K562 (cell line): ENCODE data around the gene CERS6. TPM values are rescaled to one million over a fixed set of nuclear protein-coding genes. Genes with fewer than 3 reads are reported as not detected.
A peak's percentile ranks its signal among the peaks of the same experiment; 100 is the strongest.

Experiments used
- HMGXB4 ChIP-seq: sonication (generic); formaldehyde crosslinking; IDR thresholded peaks from 2 replicates; pipeline ENCODE4 v1.8.1; 2023; ENCODE audit warnings: mild to moderate bottlenecking, missing genetic modification reagents
- NCOA2 ChIP-seq, 2 experiments: fragments of 450-650 bp; IDR thresholded peaks; 2 replicates each; pipeline ENCODE4 v1.6.1; 2018; ENCODE audit warnings: mild to moderate bottlenecking in 2 of 2, moderate library complexity in 1 of 2; ENCODE audit not compliant: partially characterized antibody in 2 of 2
- NFRKB ChIP-seq: fragments of 450-650 bp; IDR thresholded peaks from 2 replicates; pipeline ENCODE4 v1.6.1; 2016; ENCODE audit warnings: low read depth
- PHB ChIP-seq: fragments of 250-450 bp; sonication (Bioruptor Pico); IDR thresholded peaks from 2 replicates; pipeline ENCODE4 v1.5.0; 2021
- RBM39 ChIP-seq: fragments of 200-400 bp; formaldehyde crosslinking; optimal IDR thresholded peaks from 2 replicates; pipeline ENCODE3; 2018; ENCODE audit warnings: low read depth, low read length
- RERE ChIP-seq: sonication (generic); formaldehyde crosslinking; IDR thresholded peaks from 2 replicates; pipeline ENCODE4 v1.8.0; 2023; ENCODE audit warnings: missing genetic modification reagents, mild to moderate bottlenecking, borderline replicate concordance
- SMAD4 ChIP-seq: fragments of 250-450 bp; sonication (Bioruptor Pico); conservative IDR thresholded peaks from 2 replicates; pipeline ENCODE4 v1.8.0; 2021; ENCODE audit warnings: inconsistent platforms, mild to moderate bottlenecking, moderate library complexity
- TCF7 ChIP-seq: sonication (generic); IDR thresholded peaks from 2 replicates; pipeline ENCODE4 v1.6.1; 2016; ENCODE audit warnings: antibody characterized with exemption, borderline replicate concordance
- TRIM24 ChIP-seq, 2 experiments: fragments of 450-650 bp; IDR thresholded peaks; 2 replicates each; pipeline ENCODE4 v1.6.1; 2016
- ZNF347 ChIP-seq: fragments of 450-650 bp; formaldehyde crosslinking; IDR thresholded peaks from 2 replicates; pipeline ENCODE4 v1.4.0; 2020; ENCODE audit warnings: low read depth, mild to moderate bottlenecking, moderate library complexity
- ZNF407 ChIP-seq: fragments of 450-650 bp; IDR thresholded peaks from 2 replicates; pipeline ENCODE4 v1.6.1; 2016; ENCODE audit warnings: low read depth
- ZNF644 ChIP-seq: fragments of 200-800 bp; sonication (Bioruptor generic); IDR thresholded peaks from 2 replicates; pipeline ENCODE4 v1.6.1; 2016; ENCODE audit warnings: low read depth, missing genetic modification characterization, missing compliant biosample characterization
- ZNF76 ChIP-seq: fragments of 250-450 bp; sonication (Bioruptor Pico); IDR thresholded peaks from 2 replicates; pipeline ENCODE4 v1.4.0; 2020; ENCODE audit warnings: mild to moderate bottlenecking, moderate library complexity, borderline replicate concordance
- polyA plus RNA-seq, 8 experiments: library from polyadenylated mRNA; depleted of rRNA in 4 of 8; stranded (reverse) in 5 of 8; unstranded in 3 of 8; fragments of >200 nt; fragmentation: Nextera tagmentation in 2 of 8; fragmentation: Illumina TruSeq in 1 of 8; extraction: Ambion mirVana in 2 of 8; extraction: Trizol in 1 of 8; gene quantifications; 2 replicates each; pipeline versions ENCODE4 v1.2.1 to v1.2.3, GENCODE V29; 2011 to 2014; ENCODE audit warnings: inconsistent platforms in 1 of 8, missing spikeins in 1 of 8
- total RNA-seq, 7 experiments: library from RNA; depleted of rRNA in 6 of 7; stranded (reverse); fragments of >200 nt in 6 of 7; fragmentation: Illumina TruSeq in 2 of 7; extraction: Trizol in 2 of 7; gene quantifications; 2 replicates each; pipeline versions ENCODE4 v1.2.1 to v1.2.3, GENCODE V29; 2011 to 2021; ENCODE audit warnings: low replicate concordance in 1 of 7

Gene CERS6
- total and polyA plus RNA-seq, 9 of the 15 experiments (the other 6 are each of a cell fraction or from before 2014, with no cell fraction given) = 1.6 to 13.6 (median 11.4) TPM

- TF ChIP-seq RERE (CRISPR knock-in tag) (no peak), ZNF76 (no peak), SMAD4 (CRISPR knock-in tag) (0 out of 2 replicates have a peak, but pooled peaks have one; percentile 31), RBM39 (no peak), ZNF347 (CRISPR knock-in tag) (no peak), TRIM24 (IDR thresholded peaks at IDR 0.05) (peak in 1 of 2 experiments; percentile 53; a peak in 1 of 4 replicates), ZNF644 (no peak), HMGXB4 (no peak), NFRKB (no peak), NCOA2 (IDR thresholded peaks at IDR 0.05; ENCODE audit: partially characterized antibody in 2 of 2) (no peak), PHB (CRISPR knock-in tag) (no peak), TCF7 (peak; percentile 33; the same call in 1 of the 2 replicates), ZNF407 (no peak)
These were observed 74.0 kb downstream of the CERS6 start (continued) for GRCh38 chr2:168529900-168530561.
